Activated effector memory CD4-positive, alpha-beta T cell treated with Interleukin-2 at 50 U/mL for 16 hours (primary cell): Measurements from ENCODE around the gene GSPT1.
A peak's percentile ranks its signal among the peaks of the same experiment; 100 is the strongest.
"Not testable (repeated sequence)": the region's sequence is repeated elsewhere in the genome, so short reads cannot be mapped to it uniquely, and the experiment has no call there.

Experiments used
- DNase-seq: peaks from one replicate; pipeline ENCODE4 v3.0.0-alpha.2; 2020

The GSPT1 gene

DNA sequence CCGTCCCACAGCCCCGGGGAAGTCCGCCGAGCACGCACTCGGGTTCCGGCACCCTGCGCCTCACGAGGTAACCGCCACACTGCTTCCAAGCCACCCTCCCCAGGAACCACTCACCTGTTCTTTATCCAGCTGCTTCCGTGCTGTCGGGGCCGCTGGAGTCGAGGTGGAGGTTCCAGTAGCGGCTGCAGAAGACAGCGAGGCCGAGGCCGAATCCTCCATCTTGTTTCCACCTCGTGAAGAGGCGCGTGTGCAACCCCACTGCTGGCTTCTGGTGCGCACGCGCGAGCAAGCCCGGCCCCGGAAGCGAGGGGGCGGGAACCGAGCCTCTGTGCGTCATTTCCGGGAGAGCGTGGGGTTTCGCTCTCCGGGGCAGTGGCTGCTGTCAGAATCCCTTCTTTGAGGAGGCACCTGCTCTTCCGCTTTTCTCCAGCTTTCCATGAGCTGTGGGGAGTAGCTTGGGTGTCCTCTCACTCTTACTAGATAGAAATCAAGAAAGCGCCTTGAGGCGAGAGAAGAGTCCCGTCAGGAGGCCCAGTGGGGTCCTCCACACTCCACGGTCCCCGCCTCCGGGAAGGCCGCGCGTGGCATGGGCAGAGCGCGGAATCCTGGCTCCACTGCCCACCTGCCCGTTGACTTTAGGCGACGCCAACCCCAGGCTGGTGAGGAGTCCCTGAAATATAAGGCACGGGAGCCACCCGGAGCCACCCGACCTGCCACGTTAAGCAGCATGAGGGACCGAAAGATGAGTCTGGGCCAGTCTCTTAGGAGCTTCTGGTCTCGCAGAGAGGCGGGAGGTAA, 64.3 kb downstream of the GSPT1 start, which contains the start of gene RSL1D1:
Gene RSL1D1, minus strand, starts transcription at position 249 of the 798 bp plus-strand sequence. Its CDS starts 30 bp downstream, at position 219.
- peak; percentile 94 for DNase-seq

DNA sequence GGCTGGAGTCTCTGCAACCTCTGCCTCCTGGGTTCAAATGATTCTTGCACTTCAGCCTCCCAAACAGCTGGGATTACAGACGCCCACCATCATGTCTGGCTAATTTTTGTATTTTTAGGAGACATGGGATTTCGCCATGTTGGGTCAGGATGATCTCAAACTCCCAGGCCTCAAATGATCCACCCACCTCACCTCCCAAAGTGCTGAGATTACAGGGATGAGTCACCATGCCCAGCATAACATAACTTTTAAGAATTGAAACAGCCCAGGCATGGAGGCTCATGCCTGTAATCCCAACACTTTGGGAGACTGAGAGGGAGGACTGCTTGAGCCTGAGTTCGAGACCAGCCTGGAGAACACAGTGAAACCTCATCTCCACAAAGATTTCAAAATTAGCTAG, 66.9 kb downstream of the GSPT1 start:
- DNase-seq: no peak

DNA sequence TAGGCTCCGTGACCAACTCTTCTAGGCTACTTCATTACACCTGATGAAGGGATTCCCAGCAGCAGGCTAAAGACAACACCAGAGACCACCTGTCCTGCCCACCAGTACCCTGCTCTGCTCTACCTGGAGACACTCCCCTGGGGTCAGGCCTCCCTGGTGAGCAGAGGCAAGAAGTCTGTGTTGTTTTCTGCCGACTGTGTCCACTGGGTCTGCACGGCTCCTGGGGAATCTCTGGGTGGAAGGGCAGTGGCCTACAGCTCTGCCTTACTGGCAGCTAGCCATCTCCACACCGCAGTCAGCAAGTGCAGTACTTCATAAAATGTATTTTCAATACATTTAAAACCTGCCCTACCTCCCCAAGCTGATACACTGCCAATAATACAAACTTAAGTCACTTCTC, 71.3 kb downstream of the GSPT1 start:
- DNase-seq: no peak

DNA sequence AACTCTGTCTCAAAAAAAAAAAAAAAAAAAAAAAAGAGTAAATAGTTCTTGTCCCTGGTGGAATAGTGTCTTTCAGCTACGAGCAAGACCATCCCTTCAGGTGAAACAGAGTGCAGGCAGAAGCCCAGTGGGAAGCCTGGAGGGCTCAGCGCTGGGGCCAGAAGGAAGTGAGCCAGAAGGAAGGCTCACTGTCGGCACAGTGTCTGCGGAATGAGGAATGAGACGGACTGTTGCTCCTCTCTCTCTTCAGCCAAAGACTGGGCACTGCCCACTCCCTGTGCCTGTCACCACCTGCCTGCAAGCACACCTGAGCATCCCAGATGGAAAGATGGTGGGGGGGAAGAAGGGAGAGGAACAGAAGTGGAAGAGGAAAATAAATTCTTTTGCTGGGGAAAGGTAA, 71.9 kb downstream of the GSPT1 start:
- no peak for DNase-seq

DNA sequence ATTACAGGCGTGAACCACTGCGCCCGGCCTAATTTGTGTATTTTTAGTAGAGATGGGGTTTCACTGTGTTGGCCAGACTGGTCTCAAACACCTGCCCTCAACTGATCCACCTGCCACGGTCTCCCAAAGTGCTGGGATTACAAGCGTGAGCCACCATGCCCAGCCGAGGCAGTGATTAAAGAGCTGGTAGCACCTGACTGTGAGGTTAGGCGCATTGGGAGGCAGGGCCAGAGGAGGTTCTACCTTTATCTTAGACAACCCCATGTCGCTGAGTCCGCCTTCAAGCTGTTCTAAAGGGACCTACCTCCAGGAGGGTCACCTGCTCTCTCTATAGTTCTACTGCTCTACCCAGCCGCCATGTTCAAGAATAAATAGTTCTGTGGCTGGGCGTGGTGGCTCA, 72.5 kb downstream of the GSPT1 start:
- DNase-seq: no peak

DNA sequence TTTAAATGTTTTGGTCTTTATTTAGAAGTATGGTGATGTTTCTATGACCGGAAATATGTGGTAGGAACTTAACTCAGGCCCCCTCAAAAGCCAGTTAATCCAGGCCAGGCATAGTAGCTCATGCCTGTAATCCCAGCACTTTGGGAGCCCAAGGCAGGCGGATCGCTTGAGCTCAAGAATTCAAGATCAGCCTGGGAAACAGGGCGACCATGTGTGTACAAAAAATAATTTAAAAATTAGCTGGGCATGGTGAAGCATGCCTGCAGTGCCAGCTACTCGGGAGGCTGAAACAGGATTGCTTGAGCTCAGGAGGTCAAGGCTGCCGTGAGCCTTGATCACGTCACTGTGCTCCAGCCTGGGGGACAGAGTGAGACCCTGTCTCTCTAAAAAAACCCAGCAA, 74.7 kb downstream of the GSPT1 start:
- DNase-seq: no peak

DNA sequence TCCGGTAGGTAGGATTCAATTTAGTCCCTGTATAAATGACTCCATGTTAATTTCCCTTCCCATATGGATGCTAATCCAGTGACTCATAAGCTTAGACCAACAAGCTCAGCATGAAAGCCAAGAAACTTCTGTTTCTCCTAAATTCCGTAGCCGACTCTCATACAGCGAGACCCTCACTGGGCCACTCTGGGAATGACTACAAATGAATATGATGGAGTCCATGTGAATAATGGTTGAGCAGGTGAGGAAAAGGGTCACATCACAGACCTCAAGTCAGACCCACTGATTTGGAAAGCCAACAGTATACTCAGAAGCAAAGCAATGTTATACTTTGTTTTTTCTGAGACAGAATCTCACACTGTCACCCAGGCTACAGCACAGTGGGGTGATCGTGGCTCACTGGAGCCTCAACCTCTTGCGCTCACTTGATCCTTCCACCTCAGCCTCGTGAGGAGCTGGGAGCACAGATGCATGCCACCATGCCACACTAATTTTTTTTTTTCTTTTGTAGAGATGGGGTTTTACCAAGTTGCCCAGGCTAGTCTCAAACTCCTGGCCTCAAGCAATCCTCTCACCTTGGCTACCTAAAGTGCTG, 79.0 kb downstream of the GSPT1 start:
- no peak for DNase-seq

DNA sequence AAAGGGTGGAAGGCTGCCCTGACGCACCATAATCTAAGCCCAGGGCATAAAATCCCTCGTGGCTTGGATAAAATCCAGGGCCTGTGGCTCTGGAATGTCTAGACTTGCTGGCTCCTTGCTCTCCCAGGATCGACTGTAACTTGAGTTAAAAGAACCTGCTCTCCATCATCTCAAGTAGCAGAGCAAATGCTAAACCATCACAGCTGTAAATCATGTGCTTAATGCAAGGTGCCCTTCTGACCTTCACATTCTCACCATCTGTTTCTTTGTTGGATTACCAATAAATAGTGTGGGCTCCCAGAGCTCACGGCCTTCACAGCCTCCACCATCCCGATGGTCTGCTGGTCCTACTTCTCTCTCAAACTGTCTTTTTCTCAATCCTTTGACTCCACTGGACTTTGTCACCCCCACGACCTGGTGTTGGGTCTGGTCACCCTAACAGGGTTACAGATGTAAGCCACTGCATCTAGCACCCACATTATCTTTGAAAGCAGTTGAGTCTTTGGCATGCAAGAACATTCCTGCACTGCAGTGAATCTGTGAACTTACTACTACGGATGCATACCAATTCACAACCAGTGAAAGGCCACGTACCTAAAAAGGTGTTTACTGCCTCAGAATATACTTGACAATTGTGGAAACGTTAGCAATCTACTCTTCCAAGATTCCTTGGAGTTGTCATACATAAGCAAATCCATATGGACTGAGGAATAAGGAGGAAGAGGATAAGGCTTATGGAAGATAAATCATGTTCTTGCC, 79.7 kb downstream of the GSPT1 start:
- DNase-seq: no peak

DNA sequence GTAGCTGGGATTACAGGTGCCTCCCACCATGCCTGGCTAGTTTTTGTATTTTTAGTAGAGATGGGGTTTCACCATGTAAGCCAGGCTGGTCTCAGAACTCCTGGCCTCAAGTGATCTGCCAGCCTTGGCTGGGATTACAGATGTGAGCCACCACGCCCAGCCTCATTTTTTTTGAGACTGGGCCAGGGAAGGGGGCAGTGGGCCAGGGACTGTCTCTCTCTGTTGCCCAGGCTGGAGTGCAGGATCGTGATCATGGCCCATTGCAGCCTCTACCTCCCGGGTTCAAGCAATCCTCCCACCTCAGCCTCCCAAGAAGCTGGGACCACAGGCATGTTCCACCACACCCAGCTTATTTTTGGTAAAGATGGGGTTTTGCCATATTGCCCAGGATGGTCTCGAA, 80.4 kb downstream of the GSPT1 start:
- DNase-seq: no peak

DNA sequence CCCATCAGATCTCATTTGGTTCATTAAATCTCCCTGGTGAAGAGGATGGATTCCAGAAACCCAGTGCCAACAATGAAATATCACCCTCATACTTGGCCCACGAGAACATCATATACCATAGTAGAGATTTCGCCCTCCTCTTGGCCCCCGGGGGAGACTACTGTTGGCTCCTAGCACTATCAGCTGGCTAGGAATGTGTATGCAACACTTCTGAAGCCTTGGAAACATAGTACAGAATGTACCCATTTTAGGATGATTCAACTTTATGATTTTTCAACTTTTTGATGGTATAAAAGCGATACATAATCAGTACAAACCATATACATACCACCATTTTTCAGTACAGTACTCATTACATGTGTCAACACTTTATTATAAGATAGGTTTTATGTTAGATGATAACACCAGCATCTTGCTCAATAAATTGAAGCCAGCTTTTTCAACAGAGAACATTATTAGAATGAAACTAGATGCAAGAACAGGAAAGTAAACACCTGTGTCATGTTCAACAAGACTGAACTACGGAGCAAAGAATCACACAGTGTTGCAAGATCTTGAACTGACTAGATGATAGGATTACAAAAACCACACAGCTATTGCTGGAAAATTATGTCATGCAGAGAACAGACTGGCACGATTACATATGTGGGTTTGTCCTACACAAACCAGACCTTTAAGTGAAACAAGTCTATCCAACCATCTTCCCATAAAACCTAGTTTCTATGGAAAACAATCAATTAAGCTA, 81.6 kb downstream of the GSPT1 start:
- DNase-seq: no peak

DNA sequence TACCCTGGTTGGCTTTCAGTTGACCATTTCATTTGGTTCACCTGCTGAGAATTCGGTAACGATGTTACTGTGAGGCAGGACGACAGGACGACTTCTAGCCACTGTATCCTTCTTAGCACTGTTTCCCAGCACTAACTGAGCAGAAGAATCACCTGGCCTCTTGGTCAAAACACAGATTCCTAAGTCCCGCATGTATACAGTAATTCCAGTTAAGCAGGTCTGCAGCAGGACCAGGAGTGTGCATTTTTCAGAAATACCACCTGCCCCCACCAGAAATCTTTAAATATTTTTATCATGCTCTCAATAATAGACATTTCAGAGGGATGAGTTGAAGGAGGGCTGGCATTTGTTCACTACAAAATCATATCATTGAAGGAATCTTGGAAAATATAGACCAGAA, 87.1 kb downstream of the GSPT1 start:
- no peak for DNase-seq

DNA sequence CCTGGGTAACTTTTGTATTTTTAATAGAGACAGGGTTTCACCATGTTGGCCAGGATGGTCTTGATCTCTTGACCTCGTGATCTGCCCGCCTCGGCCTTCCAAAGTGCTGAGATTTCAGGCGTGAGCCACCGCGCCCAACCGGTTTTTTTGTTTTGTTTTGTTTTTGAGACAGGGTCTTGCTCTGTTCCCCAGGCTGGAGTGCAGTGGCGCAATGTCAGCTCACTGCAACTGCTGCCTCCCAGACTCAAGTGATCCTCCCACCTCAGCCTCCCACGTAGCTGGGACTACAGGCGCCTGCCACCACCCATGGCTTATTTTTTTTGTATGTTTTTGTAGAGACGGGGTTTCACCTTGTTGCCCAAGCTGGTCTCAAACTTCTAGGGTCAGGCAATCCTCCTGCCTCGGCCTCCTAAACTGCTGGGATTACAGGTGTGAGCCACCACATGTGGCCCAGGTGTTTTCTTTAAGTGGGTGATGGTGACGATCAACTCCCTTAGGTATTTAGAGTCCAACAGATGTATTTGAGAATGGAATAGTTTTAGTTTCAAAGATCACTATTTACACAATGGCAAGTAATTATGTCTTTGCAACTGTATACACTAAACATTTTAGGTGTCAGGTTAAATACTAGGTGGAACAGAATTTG, 90.1 kb downstream of the GSPT1 start:
- not testable (repeated sequence) for DNase-seq

DNA sequence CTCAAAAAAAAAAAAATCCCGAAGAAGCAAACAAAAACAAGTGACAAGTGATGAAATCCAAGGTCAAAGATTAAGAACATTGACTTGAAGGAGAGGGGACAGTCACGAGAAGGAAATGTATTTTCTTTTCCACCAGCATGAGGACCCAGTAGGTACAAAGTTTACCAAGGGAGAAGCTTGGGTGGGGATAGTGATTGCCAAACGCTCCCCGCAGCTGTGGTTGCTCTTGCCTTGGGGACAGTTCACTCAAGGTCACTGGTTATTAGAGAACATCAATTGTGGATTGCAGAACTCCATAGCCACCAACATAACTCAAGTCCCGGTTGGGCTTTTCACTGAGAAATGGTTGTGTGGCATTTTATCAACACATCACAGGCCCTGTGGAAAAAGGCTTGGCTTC, 91.4 kb downstream of the GSPT1 start:
- no peak for DNase-seq

DNA sequence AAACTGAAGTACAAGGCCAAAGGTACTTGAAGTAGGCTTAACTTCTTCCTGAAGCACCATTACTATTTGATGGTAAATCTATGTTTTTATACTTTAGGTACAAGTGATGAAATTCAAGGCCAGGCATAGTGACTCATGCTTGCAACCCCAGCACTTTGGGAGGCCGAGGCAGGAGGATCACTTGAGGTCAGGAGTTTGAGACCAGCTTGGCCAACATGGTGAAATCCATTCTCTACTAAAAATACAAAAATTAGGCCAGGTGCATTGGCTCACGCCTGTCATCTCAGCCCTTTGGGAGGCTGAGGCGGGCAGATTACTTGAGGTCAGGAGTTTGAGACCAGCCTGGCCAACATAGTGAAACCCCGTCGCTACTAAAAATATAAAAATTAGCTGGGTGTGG, 92.1 kb downstream of the GSPT1 start:
- not testable (repeated sequence) for DNase-seq

DNA sequence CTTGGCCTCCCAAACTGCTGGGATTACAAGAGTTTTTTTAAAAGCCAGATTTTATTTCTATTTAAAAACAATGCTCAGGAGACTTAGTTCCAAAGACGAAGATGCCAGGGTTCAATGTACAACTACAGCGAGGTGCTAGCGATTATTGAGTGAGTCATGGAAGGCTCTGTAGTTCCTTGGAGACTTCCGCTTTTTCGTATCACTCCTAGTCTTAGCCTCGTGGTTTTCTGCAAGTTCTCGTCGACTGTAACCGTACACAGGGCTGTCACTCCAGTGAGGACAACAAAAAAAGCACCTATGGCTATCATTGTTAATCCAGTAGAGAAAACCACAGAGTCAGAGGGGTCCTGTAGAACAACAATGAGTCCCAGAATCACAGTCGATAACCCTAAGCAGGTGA, 96.0 kb downstream of the GSPT1 start:
- DNase-seq: no peak

DNA sequence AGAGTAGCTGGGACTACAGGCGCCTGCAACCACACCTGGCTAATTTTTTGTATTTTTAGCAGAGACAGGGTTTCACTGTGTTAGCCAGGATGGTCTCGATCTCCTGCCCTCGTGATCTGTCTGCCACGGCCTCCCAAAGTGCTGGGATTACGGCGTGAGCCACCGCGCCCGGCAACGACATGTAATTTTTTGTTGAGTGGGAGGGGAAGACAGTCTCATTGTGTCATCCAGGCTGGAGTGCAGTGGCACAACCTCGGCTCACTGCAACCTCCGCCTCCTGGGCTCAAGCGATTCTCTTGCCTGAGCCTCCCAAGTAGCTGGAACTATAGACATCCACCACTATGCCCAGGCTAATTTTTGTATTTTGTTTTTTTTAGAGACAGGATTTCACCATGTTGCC, 96.8 kb downstream of the GSPT1 start:
- not testable (repeated sequence) for DNase-seq
